Left renal pelvis (tissue), 4 donors: ENCODE results near the gene ARHGAP26. TPM values are rescaled to one million over a fixed set of nuclear protein-coding genes. Genes with fewer than 3 reads are reported as not detected.
"Not testable (repeated sequence)": the region's sequence is repeated elsewhere in the genome, so short reads cannot be mapped to it uniquely, and the experiment has no call there.

Source experiments
- DNase-seq, 4 donors: peaks; one replicate each; pipeline ENCODE4 v3.0.0-alpha.2; 2013; ENCODE audit warnings: low read depth in 4 of 4, low spot score in 3 of 4
- polyA plus RNA-seq, 4 donors: library from polyadenylated mRNA; unstranded; fragments of 120-200 nt; gene quantifications; one replicate each; pipeline ENCODE4 v1.2.1, GENCODE V29; 2013; ENCODE audit not compliant: insufficient read length in 4 of 4

Gene ARHGAP26
- polyA plus RNA-seq, 4 donors = 9.9 to 12.9 (median 11.1) TPM

- DNase-seq = no peak
These were observed 323.4 kb downstream of the ARHGAP26 start for GRCh38 chr5:143093452-143094086.

GRCh38 chr5:143094087-143094521, 323.9 kb downstream of the ARHGAP26 start:
- DNase-seq = no peak

GRCh38 chr5:143094608-143095007, 324.4 kb downstream of the ARHGAP26 start:
- DNase-seq = not testable (repeated sequence)

GRCh38 chr5:143101121-143101520, 330.9 kb downstream of the ARHGAP26 start:
- no peak for DNase-seq

GRCh38 chr5:143101725-143102386, 331.7 kb downstream of the ARHGAP26 start:
- DNase-seq = no peak

GRCh38 chr5:143102411-143102810, 332.2 kb downstream of the ARHGAP26 start:
- DNase-seq = no peak

- no peak for DNase-seq
These were observed 335.2 kb downstream of the ARHGAP26 start for GRCh38 chr5:143105216-143105905.

GRCh38 chr5:143106174-143106573, 336.0 kb downstream of the ARHGAP26 start:
- DNase-seq = no peak

- DNase-seq = no peak
These were observed 338.4 kb downstream of the ARHGAP26 start for GRCh38 chr5:143108498-143109128.

GRCh38 chr5:143110591-143110990, 340.4 kb downstream of the ARHGAP26 start:
- no peak for DNase-seq

GRCh38 chr5:143111799-143112198, 341.6 kb downstream of the ARHGAP26 start:
- no peak for DNase-seq

GRCh38 chr5:143113461-143113860, 343.3 kb downstream of the ARHGAP26 start:
- DNase-seq = no peak

- no peak for DNase-seq
These were observed 344.3 kb downstream of the ARHGAP26 start for GRCh38 chr5:143114481-143114880.

GRCh38 chr5:143115381-143115780, 345.2 kb downstream of the ARHGAP26 start:
- no peak for DNase-seq

GRCh38 chr5:143116814-143117213, 346.6 kb downstream of the ARHGAP26 start:
- no peak for DNase-seq

- no peak for DNase-seq
These were observed 347.6 kb downstream of the ARHGAP26 start for GRCh38 chr5:143117821-143118220.

- DNase-seq = no peak
These were observed 348.0 kb downstream of the ARHGAP26 start for GRCh38 chr5:143118222-143118621.

GRCh38 chr5:143118818-143119217, 348.6 kb downstream of the ARHGAP26 start:
- DNase-seq = not testable (repeated sequence)

GRCh38 chr5:143119291-143119769, 349.2 kb downstream of the ARHGAP26 start:
- no peak for DNase-seq

GRCh38 chr5:143119881-143120341, 349.7 kb downstream of the ARHGAP26 start:
- DNase-seq = no peak
